Measurements from ENCODE around the gene APEH.

DNA sequence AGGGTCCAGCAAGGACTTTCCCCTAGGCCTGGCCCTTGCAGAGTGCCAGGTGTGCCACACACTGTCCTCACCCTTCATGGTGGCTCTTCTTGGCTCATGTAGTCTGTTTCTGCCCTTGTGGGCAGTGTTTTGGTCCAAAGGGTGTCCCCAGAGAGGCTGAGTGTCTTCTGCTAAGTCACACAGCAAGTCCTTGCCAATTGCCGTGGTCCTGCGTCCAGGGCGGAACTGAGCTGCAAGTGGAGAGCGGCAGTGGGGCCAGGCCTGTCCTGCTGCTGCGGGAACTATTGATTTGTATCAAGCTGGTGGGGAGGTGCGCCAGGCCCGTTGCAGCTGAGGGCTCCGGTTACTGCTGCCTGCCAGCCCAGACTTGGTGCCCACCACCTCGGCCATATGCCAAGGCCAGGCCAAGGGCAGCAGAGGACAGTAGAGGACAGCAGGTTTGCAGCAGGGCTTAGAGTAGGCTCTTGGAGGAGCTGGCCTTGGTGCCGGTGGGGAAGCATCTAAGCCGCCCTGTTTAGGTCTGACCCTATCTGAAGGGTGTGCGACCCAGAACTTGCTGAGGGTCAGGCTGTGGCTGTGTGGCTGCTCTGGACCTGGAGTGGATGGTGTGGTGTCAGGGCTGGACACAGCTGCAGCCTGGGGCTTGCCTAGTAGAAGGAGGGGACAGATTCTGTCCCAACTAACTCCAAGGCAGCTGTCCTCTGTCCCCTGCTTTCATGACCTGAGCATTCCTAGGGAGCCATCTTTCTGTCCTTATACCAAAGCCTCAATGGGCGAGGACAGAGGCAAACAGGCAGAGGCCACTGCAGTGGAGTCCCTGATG lies 40.8 kb downstream of the APEH start:
- TF ChIP-seq, protein P1, sequence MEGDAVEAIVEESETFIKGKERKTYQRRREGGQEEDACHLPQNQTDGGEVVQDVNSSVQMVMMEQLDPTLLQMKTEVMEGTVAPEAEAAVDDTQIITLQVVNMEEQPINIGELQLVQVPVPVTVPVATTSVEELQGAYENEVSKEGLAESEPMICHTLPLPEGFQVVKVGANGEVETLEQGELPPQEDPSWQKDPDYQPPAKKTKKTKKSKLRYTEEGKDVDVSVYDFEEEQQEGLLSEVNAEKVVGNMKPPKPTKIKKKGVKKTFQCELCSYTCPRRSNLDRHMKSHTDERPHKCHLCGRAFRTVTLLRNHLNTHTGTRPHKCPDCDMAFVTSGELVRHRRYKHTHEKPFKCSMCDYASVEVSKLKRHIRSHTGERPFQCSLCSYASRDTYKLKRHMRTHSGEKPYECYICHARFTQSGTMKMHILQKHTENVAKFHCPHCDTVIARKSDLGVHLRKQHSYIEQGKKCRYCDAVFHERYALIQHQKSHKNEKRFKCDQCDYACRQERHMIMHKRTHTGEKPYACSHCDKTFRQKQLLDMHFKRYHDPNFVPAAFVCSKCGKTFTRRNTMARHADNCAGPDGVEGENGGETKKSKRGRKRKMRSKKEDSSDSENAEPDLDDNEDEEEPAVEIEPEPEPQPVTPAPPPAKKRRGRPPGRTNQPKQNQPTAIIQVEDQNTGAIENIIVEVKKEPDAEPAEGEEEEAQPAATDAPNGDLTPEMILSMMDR (IDR thresholded peaks at IDR 0.05), result no peak
- TF ChIP-seq POLR2A (IDR thresholded peaks at IDR 0.05), result no peak

Measured in testis (tissue), 2 donors.